Liver (tissue), 9 donors: ENCODE results near the gene STMN1. TPM values are rescaled to one million over a fixed set of nuclear protein-coding genes. Genes with fewer than 3 reads are reported as not detected.

Experiments
- DNase-seq: peaks from one replicate; pipeline ENCODE4 v3.0.0-alpha.2; 2017; ENCODE audit warnings: low spot score
- H3K27ac ChIP-seq, 2 donors: one replicate each; pipeline ENCODE4 v1.7.0; 2013; ENCODE audit warnings: inconsistent platforms in 2 of 2, low read length in 2 of 2, control low read depth in 1 of 2, low read depth in 1 of 2, mild to moderate bottlenecking in 1 of 2
- H3K27me3 ChIP-seq, 4 donors: one replicate each; pipeline versions ENCODE4 v1.6.1 to v1.7.0; 2013; ENCODE audit warnings: low read length in 3 of 4, inconsistent platforms in 1 of 4, mild to moderate bottlenecking in 1 of 4, moderate library complexity in 1 of 4; ENCODE audit not compliant: control insufficient read depth in 4 of 4, insufficient read depth in 4 of 4
- H3K36me3 ChIP-seq, 4 donors: one replicate each; pipeline versions ENCODE4 v1.6.1 to v1.7.0; 2013; ENCODE audit warnings: low read length in 3 of 4, mild to moderate bottlenecking in 3 of 4, low read depth in 1 of 4, moderate library complexity in 1 of 4; ENCODE audit not compliant: control insufficient read depth in 4 of 4, insufficient read depth in 3 of 4
- H3K4me1 ChIP-seq, 4 donors: one replicate each; pipeline versions ENCODE4 v1.6.1 to v1.7.0; 2013; ENCODE audit warnings: low read length in 3 of 4, mild to moderate bottlenecking in 3 of 4, moderate library complexity in 1 of 4; ENCODE audit not compliant: control insufficient read depth in 4 of 4, insufficient read depth in 4 of 4
- H3K4me3 ChIP-seq, 3 donors: one replicate each; pipeline versions ENCODE4 v1.6.1 to v1.7.0; 2013; ENCODE audit warnings: low read length in 3 of 3, control low read depth in 1 of 3, low read depth in 1 of 3, mild to moderate bottlenecking in 1 of 3
- H3K9ac ChIP-seq, 2 donors: one replicate each; pipeline ENCODE4 v1.7.0; 2013; ENCODE audit warnings: low read length in 2 of 2, mild to moderate bottlenecking in 2 of 2, moderate library complexity in 2 of 2, control low read depth in 1 of 2, low read depth in 1 of 2
- H3K9me3 ChIP-seq, 4 donors: one replicate each; pipeline versions ENCODE4 v1.6.1 to v1.7.0; 2013; ENCODE audit warnings: low read length in 3 of 4; ENCODE audit not compliant: control insufficient read depth in 4 of 4
- ATF3 ChIP-seq: IDR thresholded peaks from 2 replicates; pipeline ENCODE4 v1.6.1; 2016; ENCODE audit warnings: antibody characterized with exemption
- CTCF ChIP-seq: fragments of 150-350 bp; IDR thresholded peaks from 2 replicates; pipeline ENCODE4 v1.5.1; 2017; ENCODE audit warnings: improper control_type of control experiment, low read depth, low read length; ENCODE audit not compliant: missing input control
- EGR1 ChIP-seq, 2 donors: IDR thresholded peaks; 2 replicates each; pipeline ENCODE4 v1.6.1; 2016 to 2018; ENCODE audit warnings: antibody characterized with exemption in 2 of 2, low read depth in 2 of 2
- FOXA1 ChIP-seq: IDR thresholded peaks from 2 replicates; pipeline ENCODE4 v1.6.1; 2016; ENCODE audit warnings: antibody characterized with exemption
- FOXA2 ChIP-seq: IDR thresholded peaks from 2 replicates; pipeline ENCODE4 v1.6.1; 2016; ENCODE audit warnings: antibody characterized with exemption
- GABPA ChIP-seq, 2 donors: IDR thresholded peaks in 1 of 2; conservative IDR thresholded peaks in 1 of 2; 2 replicates each; pipeline ENCODE4 v1.6.1; 2016; ENCODE audit warnings: antibody characterized with exemption in 2 of 2, mild to moderate bottlenecking in 1 of 2, moderate library complexity in 1 of 2
- HNF4A ChIP-seq, 2 donors: conservative IDR thresholded peaks; 2 replicates each; pipeline ENCODE4 v1.6.1; 2016; ENCODE audit warnings: antibody characterized with exemption in 2 of 2, mild to moderate bottlenecking in 2 of 2
- HNF4G ChIP-seq: IDR thresholded peaks from 2 replicates; pipeline ENCODE4 v1.6.1; 2016; ENCODE audit warnings: antibody characterized with exemption
- JUND ChIP-seq, 2 donors: IDR thresholded peaks; 2 replicates each; pipeline ENCODE4 v1.6.1; 2016; ENCODE audit warnings: antibody characterized with exemption in 2 of 2
- MAX ChIP-seq: IDR thresholded peaks from 2 replicates; pipeline ENCODE4 v1.6.1; 2016; ENCODE audit warnings: antibody characterized with exemption
- NR2F2 ChIP-seq: IDR thresholded peaks from 2 replicates; pipeline ENCODE4 v1.6.1; 2016; ENCODE audit warnings: antibody characterized with exemption
- RAD21 ChIP-seq, 2 donors: IDR thresholded peaks; 2 replicates each; pipeline ENCODE4 v1.6.1; 2016; ENCODE audit warnings: antibody characterized with exemption in 2 of 2, mild to moderate bottlenecking in 2 of 2
- REST ChIP-seq: IDR thresholded peaks from 2 replicates; pipeline ENCODE4 v1.6.1; 2016; ENCODE audit warnings: antibody characterized with exemption, mild to moderate bottlenecking
- RXRA ChIP-seq, 2 donors: IDR thresholded peaks; 2 replicates each; pipeline ENCODE4 v1.6.1; 2017 to 2018; ENCODE audit warnings: antibody characterized with exemption in 2 of 2, mild to moderate bottlenecking in 1 of 2
- SP1 ChIP-seq: IDR thresholded peaks from 2 replicates; pipeline ENCODE4 v1.6.1; 2018; ENCODE audit warnings: antibody characterized with exemption, mild to moderate bottlenecking
- TAF1 ChIP-seq: conservative IDR thresholded peaks from 2 replicates; pipeline ENCODE4 v1.6.1; 2016; ENCODE audit warnings: antibody characterized with exemption, mild to moderate bottlenecking
- YY1 ChIP-seq: IDR thresholded peaks from 2 replicates; pipeline ENCODE4 v1.6.1; 2016; ENCODE audit warnings: antibody characterized with exemption, mild to moderate bottlenecking
- ZBTB33 ChIP-seq: IDR thresholded peaks from 2 replicates; pipeline ENCODE4 v1.6.1; 2016; ENCODE audit warnings: antibody characterized with exemption
- WGBS: extraction: QIAGEN DNeasy Blood & Tissue Kit; methylation state at CpG from one replicate; pipeline ENCODE4 v1.1.7; 2013; 5-methylcytosine and 5-hydroxymethylcytosine counted together
- polyA plus RNA-seq, 2 donors: library from polyadenylated mRNA; stranded (reverse) in 1 of 2; unstranded in 1 of 2; fragments of 200-250 nt in 1 of 2; fragments of >200 nt in 1 of 2; fragmentation: Nextera tagmentation in 1 of 2; extraction: Ambion mirVana in 1 of 2; gene quantifications; one replicate each; pipeline versions ENCODE4 v1.2.1 to v1.2.3, GENCODE V29; 2013 to 2015
- total RNA-seq, 2 donors: library from RNA; depleted of rRNA; stranded (reverse); fragments of >200 nt; gene quantifications; one replicate each; pipeline ENCODE4 v1.2.3, GENCODE V29; 2014
- donor health status: healthy.
- donor health status: healthy.
- donor health status: healthy.
- donor health status: healthy.
- donor health status: healthy.

STMN1 gene
- total RNA-seq (10 to 100 TPM in 1 of 2 donors, under 1 TPM in 1; 0.75 to 40.1 TPM), polyA plus RNA-seq (10 to 100 TPM; 13.5 to 22.2 TPM)

- Histone ChIP-seq H3K36me3 (peaks cover 0 to 1% (median 0%) of the 10 kb centered on the region in 4 donors), H3K4me3 (peak within 1 kb of the TSS; percentile 46 to 66 (median 65)), H3K4me1 (peaks cover 7 to 21% (median 14%) of the 10 kb centered on the region in 4 donors), H3K27me3 (no peaks in the 10 kb centered on the region), H3K27ac (no peak within 1 kb of the TSS), H3K9ac (peak within 1 kb of the TSS; percentile 21 to 52), H3K9me3 (no peaks in the 10 kb centered on the region)
- TF ChIP-seq RXRA (IDR thresholded peaks at IDR 0.05) (no peak), SP1 (peak; percentile 23)
- under 1% methylated on average over 102 of the region's 102 CpGs for WGBS
- DNase-seq: peak; percentile 90
Observed at GRCh38 chr1:25905680-25906643, at the start of gene STMN1. STMN1 (minus strand) TSS chr1:25906419; CDS start chr1:25904676, 1,743 bp downstream.

- TF ChIP-seq GABPA (IDR thresholded peaks at IDR 0.05 in 1 of 2, conservative IDR thresholded peaks at IDR 0.05 in 1 of 2): no peak
Observed at GRCh38 chr1:25955553-25955952, 49.3 kb upstream of the STMN1 start.

GRCh38 chr1:25954282-25954938 is 48.2 kb upstream of the STMN1 start:
- Histone ChIP-seq H3K27me3 (no peaks in the 10 kb centered on the region), H3K4me3 (no peak overlapping the region), H3K27ac (no peak overlapping the region), H3K4me1 (no peaks in the 10 kb centered on the region), H3K9me3 (peaks cover 0 to 5% (median 1%) of the 10 kb centered on the region in 4 donors), H3K36me3 (peaks cover 0 to 15% (median 10%) of the 10 kb centered on the region in 4 donors), H3K9ac (no peak overlapping the region)
- TF ChIP-seq FOXA2 (no peak), REST (no peak), JUND (IDR thresholded peaks at IDR 0.05) (no peak), GABPA (IDR thresholded peaks at IDR 0.05 in 1 of 2, conservative IDR thresholded peaks at IDR 0.05 in 1 of 2) (no peak), ZBTB33 (no peak), HNF4G (no peak), FOXA1 (no peak), TAF1 (no peak), HNF4A (conservative IDR thresholded peaks at IDR 0.05) (no peak), EGR1 (IDR thresholded peaks at IDR 0.05; ENCODE audit: low read depth in 2 of 2) (no peak), ATF3 (no peak), NR2F2 (no peak), RXRA (IDR thresholded peaks at IDR 0.05) (no peak), RAD21 (IDR thresholded peaks at IDR 0.05) (no peak), YY1 (no peak), MAX (no peak), SP1 (no peak), CTCF (no peak)
- 87% methylated on average over 10 of the region's 10 CpGs for WGBS
- DNase-seq: no peak

More at GRCh38 chr1:25955553-25955952, 49.3 kb upstream of the STMN1 start:
- peaks cover 0 to 26% (median 14%) of the 10 kb centered on the region in 4 donors for H3K36me3 ChIP-seq
- no peak overlapping the region for H3K27ac ChIP-seq
- no peaks in the 10 kb centered on the region for H3K4me1 ChIP-seq
- DNase-seq: no peak
- peaks cover 0 to 5% (median 1%) of the 10 kb centered on the region in 4 donors for H3K9me3 ChIP-seq
- H3K4me3 ChIP-seq: no peak overlapping the region
- no peaks in the 10 kb centered on the region for H3K27me3 ChIP-seq
- H3K9ac ChIP-seq: no peak overlapping the region
